ENCODE results near the gene RIPOR3. TPM values are rescaled to one million over a fixed set of nuclear protein-coding genes. Genes with fewer than 3 reads are reported as not detected.

RIPOR3 gene
- total RNA-seq, 2 donors from 2014 or later = 0.46 to 1.4 TPM

- peaks cover 11% of the 10 kb centered on the region for H3K4me1 Mint-ChIP-seq
- DNase-seq = peak; percentile 75
These were observed 33.7 kb upstream of the RIPOR3 start for GRCh38 chr20:50724851-50725723.

DNA sequence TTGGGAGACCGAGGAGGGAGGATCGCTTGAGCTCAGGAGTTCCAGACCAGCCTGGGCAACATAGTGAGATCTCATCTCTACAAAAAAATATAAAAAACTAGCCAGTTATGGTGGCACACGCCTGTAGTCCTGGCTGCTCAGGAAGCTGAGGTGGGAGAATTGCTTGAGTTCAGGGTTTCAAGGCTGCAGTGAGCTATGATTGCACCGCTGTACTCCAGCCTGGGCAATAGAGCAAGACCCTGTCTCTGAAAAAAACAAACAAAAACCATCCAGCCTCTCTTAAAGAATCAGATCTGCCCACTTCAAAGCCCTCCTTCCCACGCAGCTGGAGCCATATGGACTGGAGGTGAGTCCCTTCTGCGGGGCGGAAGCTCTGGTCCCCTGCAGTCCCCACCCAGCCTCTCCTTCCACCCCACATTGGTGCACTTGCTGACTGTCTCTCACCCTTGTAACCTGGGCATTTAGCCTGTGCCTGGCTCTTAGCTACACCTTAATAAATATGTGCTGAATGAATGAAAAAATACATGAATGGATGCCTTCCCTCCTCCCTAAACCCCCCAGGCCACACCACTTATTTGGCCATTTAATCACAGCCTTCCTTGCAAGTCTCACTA lies 32.9 kb upstream of the RIPOR3 start:
- WGBS, 2 experiments (ENCODE audit: insufficient coverage in 1 of 2, insufficient read length in 1 of 2) = 90 to 98% methylated on average over 5 to 7 of the region's 7 CpGs
- H3K9me3 Mint-ChIP-seq = no peaks in the 10 kb centered on the region
- Histone ChIP-seq H3K4me3 (ENCODE audit: low read length) (no peak overlapping the region), H3K9me3 (ENCODE audit: control insufficient read depth, low read length) (no peaks in the 10 kb centered on the region), H3K27ac (ENCODE audit: low read depth, low read length) (peak overlapping the region; percentile 30), H3K36me3 (ENCODE audit: control insufficient read depth, insufficient read depth, low read length) (no peaks in the 10 kb centered on the region), H3K9ac (ENCODE audit: extremely low read depth, low read length, poor library complexity, severe bottlenecking) (no peak overlapping the region), H3K27me3 (ENCODE audit: control insufficient read depth, insufficient read depth, low read length, poor library complexity, severe bottlenecking) (no peaks in the 10 kb centered on the region), H3K4me1 (ENCODE audit: control insufficient read depth, insufficient read depth, low read length) (peaks cover 4% of the 10 kb centered on the region)
- H3K4me1 Mint-ChIP-seq = peaks cover 4% of the 10 kb centered on the region
- DNase-seq = no peak
- H3K27me3 Mint-ChIP-seq (ENCODE audit: insufficient read depth) = peaks cover 2% of the 10 kb centered on the region
- TF ChIP-seq, protein P1, sequence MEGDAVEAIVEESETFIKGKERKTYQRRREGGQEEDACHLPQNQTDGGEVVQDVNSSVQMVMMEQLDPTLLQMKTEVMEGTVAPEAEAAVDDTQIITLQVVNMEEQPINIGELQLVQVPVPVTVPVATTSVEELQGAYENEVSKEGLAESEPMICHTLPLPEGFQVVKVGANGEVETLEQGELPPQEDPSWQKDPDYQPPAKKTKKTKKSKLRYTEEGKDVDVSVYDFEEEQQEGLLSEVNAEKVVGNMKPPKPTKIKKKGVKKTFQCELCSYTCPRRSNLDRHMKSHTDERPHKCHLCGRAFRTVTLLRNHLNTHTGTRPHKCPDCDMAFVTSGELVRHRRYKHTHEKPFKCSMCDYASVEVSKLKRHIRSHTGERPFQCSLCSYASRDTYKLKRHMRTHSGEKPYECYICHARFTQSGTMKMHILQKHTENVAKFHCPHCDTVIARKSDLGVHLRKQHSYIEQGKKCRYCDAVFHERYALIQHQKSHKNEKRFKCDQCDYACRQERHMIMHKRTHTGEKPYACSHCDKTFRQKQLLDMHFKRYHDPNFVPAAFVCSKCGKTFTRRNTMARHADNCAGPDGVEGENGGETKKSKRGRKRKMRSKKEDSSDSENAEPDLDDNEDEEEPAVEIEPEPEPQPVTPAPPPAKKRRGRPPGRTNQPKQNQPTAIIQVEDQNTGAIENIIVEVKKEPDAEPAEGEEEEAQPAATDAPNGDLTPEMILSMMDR (conservative IDR thresholded peaks at IDR 0.05) = no peak
- H3K27ac Mint-ChIP-seq = no peak overlapping the region
- no peak overlapping the region for H3K4me3 Mint-ChIP-seq
- no peaks in the 10 kb centered on the region for H3K36me3 Mint-ChIP-seq (ENCODE audit: low read depth)

More at GRCh38 chr20:50724851-50725723, 33.7 kb upstream of the RIPOR3 start:
- Histone ChIP-seq H3K27ac (ENCODE audit: low read depth, low read length) (peak overlapping the region; percentile 30), H3K27me3 (ENCODE audit: control insufficient read depth, insufficient read depth, low read length, poor library complexity, severe bottlenecking) (no peaks in the 10 kb centered on the region), H3K36me3 (ENCODE audit: control insufficient read depth, insufficient read depth, low read length) (no peaks in the 10 kb centered on the region), H3K4me1 (ENCODE audit: control insufficient read depth, insufficient read depth, low read length) (peaks cover 4% of the 10 kb centered on the region), H3K9me3 (ENCODE audit: control insufficient read depth, low read length) (no peaks in the 10 kb centered on the region), H3K4me3 (ENCODE audit: low read length) (no peak overlapping the region), H3K9ac (ENCODE audit: extremely low read depth, low read length, poor library complexity, severe bottlenecking) (no peak overlapping the region)
- TF ChIP-seq, protein P1 (conservative IDR thresholded peaks at IDR 0.05) = no peak
- H3K4me3 Mint-ChIP-seq = no peak overlapping the region
- no peaks in the 10 kb centered on the region for H3K9me3 Mint-ChIP-seq
- no peak overlapping the region for H3K27ac Mint-ChIP-seq
- peaks cover 2% of the 10 kb centered on the region for H3K27me3 Mint-ChIP-seq (ENCODE audit: insufficient read depth)
- 39 to 41% methylated on average over 8 to 14 of the region's 14 CpGs for WGBS, 2 experiments (ENCODE audit: insufficient coverage in 1 of 2, insufficient read length in 1 of 2)
- no peaks in the 10 kb centered on the region for H3K36me3 Mint-ChIP-seq (ENCODE audit: low read depth)

DNA sequence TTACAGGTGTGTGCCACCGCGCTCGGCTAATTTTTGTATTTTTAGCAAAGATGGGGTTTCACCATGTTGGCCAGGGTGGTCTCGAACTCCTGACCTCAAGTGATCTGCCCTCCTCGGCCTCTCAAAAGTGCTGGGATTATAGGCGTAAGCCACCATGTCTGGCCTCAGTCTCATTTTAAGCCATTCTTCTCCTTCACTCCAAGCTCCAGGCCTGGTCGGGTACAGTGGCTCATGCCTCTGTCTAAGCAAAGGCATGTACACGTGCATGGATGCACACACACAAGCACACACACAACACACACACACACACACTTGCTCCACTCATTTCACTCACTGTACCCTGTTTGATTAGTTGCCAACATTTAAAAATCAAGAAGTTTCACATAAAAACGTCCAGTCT lies 32.3 kb upstream of the RIPOR3 start:
- peaks cover 4% of the 10 kb centered on the region for H3K4me1 ChIP-seq (ENCODE audit: control insufficient read depth, insufficient read depth, low read length)
- no peaks in the 10 kb centered on the region for H3K9me3 Mint-ChIP-seq
- no peak overlapping the region for H3K4me3 Mint-ChIP-seq
- no peaks in the 10 kb centered on the region for H3K9me3 ChIP-seq (ENCODE audit: control insufficient read depth, low read length)
- WGBS, 2 experiments (ENCODE audit: insufficient coverage in 1 of 2, insufficient read length in 1 of 2) = 92 to 94% methylated on average over 5 to 9 of the region's 9 CpGs
- no peak overlapping the region for H3K27ac Mint-ChIP-seq
- H3K4me3 ChIP-seq (ENCODE audit: low read length) = no peak overlapping the region
- TF ChIP-seq, protein P1 (conservative IDR thresholded peaks at IDR 0.05) = no peak
- no peak for DNase-seq
- H3K27ac ChIP-seq (ENCODE audit: low read depth, low read length) = no peak overlapping the region
- peaks cover 4% of the 10 kb centered on the region for H3K4me1 Mint-ChIP-seq
- no peaks in the 10 kb centered on the region for H3K36me3 Mint-ChIP-seq (ENCODE audit: low read depth)
- H3K27me3 ChIP-seq (ENCODE audit: control insufficient read depth, insufficient read depth, low read length, poor library complexity, severe bottlenecking) = no peaks in the 10 kb centered on the region
- no peak overlapping the region for H3K9ac ChIP-seq (ENCODE audit: extremely low read depth, low read length, poor library complexity, severe bottlenecking)
- H3K27me3 Mint-ChIP-seq (ENCODE audit: insufficient read depth) = peaks cover 2% of the 10 kb centered on the region
- no peaks in the 10 kb centered on the region for H3K36me3 ChIP-seq (ENCODE audit: control insufficient read depth, insufficient read depth, low read length)
